Left renal pelvis (tissue), 4 donors: ENCODE data around the gene MGAT2. TPM values are rescaled to one million over a fixed set of nuclear protein-coding genes. Genes with fewer than 3 reads are reported as not detected.
"Not testable (repeated sequence)": the region's sequence is repeated elsewhere in the genome, so short reads cannot be mapped to it uniquely, and the experiment has no call there.

Experiments used
- DNase-seq, 4 donors: peaks; one replicate each; pipeline ENCODE4 v3.0.0-alpha.2; 2013; ENCODE audit warnings: low read depth in 4 of 4, low spot score in 3 of 4
- polyA plus RNA-seq, 4 donors: library from polyadenylated mRNA; unstranded; fragments of 120-200 nt; gene quantifications; one replicate each; pipeline ENCODE4 v1.2.1, GENCODE V29; 2013; ENCODE audit not compliant: insufficient read length in 4 of 4

Gene MGAT2
- polyA plus RNA-seq, 4 donors, result 8.1 to 20.1 (median 10.1) TPM

- no peak for DNase-seq
These were observed 21.6 kb downstream of the MGAT2 start for GRCh38 chr14:49642163-49642562.

- no peak for DNase-seq
These were observed 32.9 kb downstream of the MGAT2 start for GRCh38 chr14:49653508-49653907.

GRCh38 chr14:49654511-49654910 is 33.9 kb downstream of the MGAT2 start:
- no peak for DNase-seq

GRCh38 chr14:49657500-49657899 is 36.9 kb downstream of the MGAT2 start:
- not testable (repeated sequence) for DNase-seq

- DNase-seq, result no peak
These were observed 39.2 kb downstream of the MGAT2 start for GRCh38 chr14:49659526-49660455.

- no peak for DNase-seq
These were observed 49.9 kb downstream of the MGAT2 start for GRCh38 chr14:49670475-49670874.

Other genes starting within 250 kb of the MGAT2 start
- 1,000 to 10,000 TPM; 1,303 to 1,650 (median 1,529) TPM for gene RPS29, start 34.4 kb upstream of the MGAT2 start, polyA plus RNA-seq
- 10 to 100 TPM; 10.7 to 16.7 (median 13.9) TPM for gene LRR1, start 21.9 kb upstream of the MGAT2 start, polyA plus RNA-seq
- gene RPL36AL, start 173 bp upstream of the MGAT2 start, polyA plus RNA-seq, result 100 to 1,000 TPM; 142 to 225 (median 187) TPM
- gene DNAAF2, start 14.4 kb downstream of the MGAT2 start, polyA plus RNA-seq, result 10 to 100 TPM; 16.2 to 20.0 (median 18.1) TPM
- gene POLE2, start 67.4 kb downstream of the MGAT2 start, polyA plus RNA-seq, result 10 to 100 TPM; 14.3 to 26.8 (median 17.4) TPM
- 1 to 10 TPM; 4.9 to 7.9 (median 6.5) TPM for gene KLHDC1, start 72.3 kb downstream of the MGAT2 start, polyA plus RNA-seq
- 100 to 1,000 TPM; 108 to 157 (median 156) TPM for gene KLHDC2, start 147.4 kb downstream of the MGAT2 start, polyA plus RNA-seq
- 10 to 100 TPM; 52.8 to 97.6 (median 91.2) TPM for gene NEMF, start 232.0 kb downstream of the MGAT2 start, polyA plus RNA-seq